HG03045 (cell line): ENCODE data around the gene CTNNA3.

Experiments
- ATAC-seq: cut with Tn5 transposase; IDR thresholded peaks from one replicate; pipeline ENCODE4 v1.9.1; 2021; ENCODE audit warnings: mild to moderate bottlenecking, moderate library complexity; ENCODE audit not compliant: unreplicated experiment

CTNNA3 gene

DNA sequence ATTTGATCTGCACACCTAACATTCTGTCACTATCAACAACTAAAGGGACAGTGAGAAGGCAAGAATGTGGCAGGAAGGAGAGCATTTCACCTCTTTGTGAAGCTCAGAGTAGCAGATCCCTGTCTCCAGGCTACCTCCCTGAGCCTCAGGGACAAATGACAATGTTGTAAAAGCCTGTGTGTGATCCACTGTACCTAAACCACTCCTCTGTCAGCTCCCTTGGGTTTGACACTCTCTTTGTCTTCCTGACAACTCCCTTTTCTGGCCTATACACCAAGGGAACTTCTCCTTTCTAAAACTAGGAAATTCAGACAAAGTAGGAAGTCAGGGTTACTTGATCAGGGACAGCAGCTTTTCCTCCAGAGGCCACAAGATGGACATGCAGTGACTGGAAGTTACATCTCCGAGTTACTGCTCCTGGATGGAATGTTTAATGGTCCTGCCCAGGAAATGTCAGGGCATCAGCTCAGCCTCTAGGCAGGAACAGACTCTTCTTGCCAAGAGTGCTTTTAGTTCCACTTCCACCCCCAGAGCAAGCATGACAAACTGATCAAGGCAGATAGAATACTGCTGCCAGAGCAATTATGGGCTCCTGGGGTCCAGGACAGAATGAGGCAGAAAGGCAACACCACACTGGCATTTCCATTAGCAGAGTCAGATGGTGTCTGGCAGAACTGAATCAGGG is 1784.7 kb downstream of the CTNNA3 start:
- no peak for ATAC-seq

- no peak for ATAC-seq
These were observed 1785.8 kb downstream of the CTNNA3 start for GRCh38 chr10:65910209-65910608.

DNA sequence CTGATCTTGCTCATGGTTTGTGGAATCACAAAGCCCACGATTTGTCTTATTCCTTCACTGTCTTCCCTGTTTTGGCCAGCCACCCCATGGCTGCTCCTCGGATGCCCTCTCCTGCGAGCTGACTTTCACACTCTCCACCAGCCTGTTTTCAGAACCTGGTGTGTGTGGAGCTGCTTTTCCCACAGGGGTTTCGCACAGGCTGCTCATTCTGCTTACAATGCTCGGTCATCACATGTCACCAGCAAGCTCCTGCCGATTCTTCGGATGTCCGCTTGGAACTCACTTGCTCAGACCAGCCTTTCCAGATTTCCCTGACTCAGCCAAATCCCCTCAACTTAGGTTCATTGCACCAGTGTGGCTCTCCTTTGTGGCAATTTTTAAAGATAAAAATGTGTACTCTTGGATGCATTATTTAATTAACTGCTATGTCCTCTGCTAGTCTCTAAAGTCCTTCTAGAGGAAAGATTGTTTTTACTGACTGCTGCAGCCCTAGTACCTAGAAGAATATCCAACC is 1788.7 kb downstream of the CTNNA3 start:
- ATAC-seq: no peak

DNA sequence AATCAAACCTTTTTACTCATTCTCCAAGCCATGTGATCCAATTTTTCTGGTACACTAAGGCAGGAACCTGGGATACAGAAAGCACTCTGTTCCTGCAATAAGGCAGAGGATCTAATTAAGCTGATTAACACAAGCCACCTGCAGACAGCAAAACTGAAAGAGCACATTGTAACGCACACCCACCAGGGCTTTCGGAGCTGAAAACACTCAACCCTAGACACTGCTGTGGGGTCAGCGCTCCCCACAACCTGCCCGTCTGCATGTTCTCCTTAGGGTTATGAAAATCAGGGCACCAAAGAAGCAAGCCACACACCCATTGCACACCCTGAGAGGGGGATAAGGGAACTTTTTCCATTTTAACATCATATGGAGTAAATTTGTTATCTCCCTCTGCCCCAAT is 1792.4 kb downstream of the CTNNA3 start:
- no peak for ATAC-seq

DNA sequence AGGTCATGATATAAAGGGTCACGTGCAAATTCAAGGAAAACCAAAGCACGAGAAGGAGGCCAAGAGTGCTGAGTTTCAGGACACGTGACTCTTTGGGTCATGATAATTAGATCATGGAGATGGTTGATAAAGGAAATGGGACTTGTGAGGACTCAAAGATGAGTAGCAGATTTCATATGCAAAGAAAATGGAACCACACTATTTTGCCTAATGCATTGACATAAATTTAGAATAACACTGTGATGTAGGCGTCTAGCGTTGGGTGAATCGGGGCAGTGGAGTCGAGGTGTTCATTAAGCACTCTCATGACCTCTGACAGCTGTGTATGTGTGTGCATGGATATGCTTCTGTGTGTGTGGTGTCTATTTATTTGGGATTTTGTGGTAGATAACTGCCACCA is 1795.7 kb downstream of the CTNNA3 start:
- no peak for ATAC-seq

DNA sequence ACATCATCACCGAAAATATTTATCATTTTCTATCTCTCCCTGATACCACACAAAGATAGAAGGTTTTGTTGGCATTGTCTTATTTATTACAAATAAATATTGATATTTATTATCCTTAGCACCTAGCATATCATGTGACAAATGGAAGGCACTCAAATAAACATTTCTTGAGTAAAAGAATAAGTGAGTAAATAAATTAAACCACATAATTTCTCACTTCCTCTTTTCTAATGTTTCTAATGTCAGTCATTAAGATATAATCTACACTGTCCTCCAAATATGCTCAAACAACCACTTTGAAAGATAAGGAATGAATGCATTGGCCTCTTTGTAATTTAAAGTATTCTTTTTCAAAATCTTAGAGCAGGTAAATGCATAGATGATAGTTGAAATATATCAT is 1797.9 kb downstream of the CTNNA3 start:
- ATAC-seq: no peak

DNA sequence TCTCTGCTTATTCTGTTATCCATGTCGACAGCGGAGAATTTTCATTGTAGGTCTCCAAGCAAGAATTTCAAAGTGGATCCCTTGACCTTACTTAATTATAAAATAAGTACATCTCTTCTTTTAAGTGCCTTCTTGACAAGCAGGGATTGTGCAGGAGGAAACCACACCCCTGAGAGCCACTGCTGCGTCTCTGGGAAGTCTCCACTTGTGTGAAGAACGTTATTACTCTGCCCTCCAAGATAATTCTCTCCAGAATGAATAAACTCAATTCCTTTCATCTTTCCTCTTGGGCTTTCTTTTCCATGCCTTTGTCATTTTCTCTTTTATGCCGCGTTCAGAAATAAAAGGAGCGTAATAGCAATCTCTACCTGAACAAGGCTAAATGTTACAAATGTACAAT is 1801.0 kb downstream of the CTNNA3 start:
- no peak for ATAC-seq

DNA sequence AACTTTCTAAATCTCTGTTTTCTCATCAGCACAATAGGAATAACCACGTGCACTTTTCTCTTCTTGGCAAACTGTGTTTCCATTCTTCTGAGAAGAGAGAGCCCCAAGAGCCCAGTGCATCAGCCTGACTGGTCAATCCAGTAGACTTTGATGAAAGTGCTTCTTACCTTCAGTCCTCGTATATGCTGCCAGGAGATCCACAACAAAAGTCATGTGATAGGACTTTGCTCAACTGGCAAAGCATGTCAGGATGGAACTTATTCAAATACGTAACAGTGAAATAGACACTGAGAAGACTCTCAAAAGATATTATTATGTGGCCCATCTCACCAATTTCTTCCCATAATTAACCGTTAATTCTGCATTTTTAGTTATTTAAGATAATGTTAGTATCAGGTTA is 1801.6 kb downstream of the CTNNA3 start:
- ATAC-seq: no peak

DNA sequence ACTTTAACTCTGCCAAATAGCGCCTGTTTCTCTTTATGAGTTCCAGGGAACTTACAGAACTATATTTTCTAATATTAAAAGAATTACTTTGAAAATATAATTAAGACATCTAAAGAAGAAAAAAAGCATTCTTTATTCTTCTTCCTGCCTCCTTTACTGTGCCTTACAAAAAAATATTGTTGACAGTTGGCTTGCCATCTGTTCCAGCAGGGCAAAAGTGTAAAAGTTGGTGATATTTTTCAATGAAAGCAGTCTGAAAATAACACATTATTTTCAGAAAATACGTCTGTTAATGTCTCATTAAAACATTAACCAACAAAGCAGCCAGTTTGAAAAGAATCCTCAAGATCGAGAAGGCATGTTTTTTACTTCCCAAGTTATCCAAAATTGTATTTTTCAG is 1802.3 kb downstream of the CTNNA3 start:
- ATAC-seq: no peak

DNA sequence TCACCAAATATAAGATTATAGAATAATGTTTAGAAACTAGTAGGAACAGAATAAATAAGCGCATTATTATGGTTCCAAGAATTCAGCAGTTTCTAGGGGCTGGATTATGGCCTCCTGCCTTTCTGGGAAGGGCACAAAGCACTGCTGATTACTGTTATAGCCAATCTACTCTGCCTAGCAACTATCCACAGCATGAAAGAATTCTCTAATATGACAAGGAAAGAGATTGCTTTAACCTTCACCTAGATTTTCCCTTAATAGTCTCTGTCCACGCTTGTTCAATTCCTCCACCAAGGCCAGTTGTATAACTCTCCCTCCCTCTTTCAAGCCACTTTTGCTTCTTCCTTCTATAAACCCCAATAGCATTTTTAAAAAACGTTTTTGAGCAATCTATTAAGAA is 1803.7 kb downstream of the CTNNA3 start:
- no peak for ATAC-seq

DNA sequence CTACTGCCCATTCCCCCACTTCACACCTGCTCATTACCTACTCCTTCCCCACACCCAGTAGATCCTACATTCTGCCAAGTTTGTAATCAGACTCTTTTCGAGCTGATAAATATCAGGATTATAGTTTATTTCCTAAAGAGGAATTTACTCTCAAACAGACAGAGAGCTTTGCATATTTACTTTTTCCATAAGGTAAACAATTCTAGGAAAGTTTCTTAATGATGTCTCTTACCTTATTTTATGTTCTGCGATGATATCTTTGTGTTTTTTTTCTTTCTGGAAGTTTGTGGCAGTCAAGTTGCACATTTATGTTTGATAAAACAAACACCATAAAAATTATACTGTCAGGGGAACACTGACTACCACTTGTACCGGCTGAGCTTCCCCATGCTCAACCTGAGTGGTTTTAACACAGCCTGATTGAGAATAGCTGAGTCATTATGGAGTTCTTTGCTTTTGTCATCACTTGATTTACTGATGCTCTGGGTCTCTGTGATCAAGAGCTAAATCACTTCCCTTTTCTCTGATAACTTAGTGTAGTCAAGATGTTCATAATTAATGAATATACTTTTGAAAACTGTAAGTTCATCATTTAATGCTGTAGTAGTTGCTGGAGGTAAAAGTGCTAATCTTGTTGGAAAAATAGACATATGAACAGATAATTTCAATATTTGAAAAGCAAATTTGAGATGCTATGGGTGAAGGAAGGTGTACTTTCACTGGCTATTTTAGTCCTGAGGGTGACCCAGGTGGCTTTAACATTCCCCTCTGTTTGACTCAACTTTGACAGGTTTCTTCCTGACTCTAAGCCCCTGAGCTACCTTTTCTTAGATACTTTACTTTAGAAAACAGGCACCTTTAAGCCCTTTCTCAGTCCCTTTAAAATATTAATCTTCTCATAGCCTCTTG is 1804.7 kb downstream of the CTNNA3 start:
- peak; percentile 85 for ATAC-seq

- no peak for ATAC-seq
These were observed 1831.5 kb downstream of the CTNNA3 start for GRCh38 chr10:65864529-65864928.

DNA sequence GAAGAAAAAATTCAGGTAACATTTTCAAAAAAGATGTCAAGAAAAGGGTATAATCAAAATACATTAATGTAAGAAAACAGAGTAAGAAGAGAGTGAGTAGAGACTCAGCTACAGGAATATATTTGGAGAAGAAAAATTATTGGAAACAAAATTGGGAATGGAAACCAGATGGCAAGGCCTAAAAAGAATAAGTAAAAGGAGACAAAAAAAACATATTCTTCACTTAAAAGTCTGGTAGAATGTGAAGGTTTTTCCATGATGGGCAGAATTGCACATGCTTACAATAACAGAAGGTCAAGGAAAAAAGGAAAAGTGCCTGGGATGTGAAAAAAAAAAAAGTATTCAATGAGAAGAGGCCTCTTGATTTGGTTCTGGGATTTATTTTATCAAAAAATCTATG is 1832.0 kb downstream of the CTNNA3 start:
- ATAC-seq: no peak
